Epithelial cell of proximal tubule (primary cell): ENCODE results near the gene TMPRSS3. TPM values are rescaled to one million over a fixed set of nuclear protein-coding genes. Genes with fewer than 3 reads are reported as not detected.

Experiments used
- DNase-seq: peaks from one replicate; pipeline ENCODE4 v3.0.0-alpha.2; 2011; ENCODE audit warnings: low read depth
- H3K4me3 ChIP-seq: 2 replicates; pipeline ENCODE4 v1.5.1; 2011; ENCODE audit warnings: low read depth, mild to moderate bottlenecking, low read length
- total RNA-seq: library from RNA; depleted of rRNA; stranded (reverse); fragments of >200 nt; gene quantifications from 2 replicates; pipeline ENCODE4 v1.2.3, GENCODE V29; 2015
- TF ChIP-seq, protein P1 (sequence below): conservative IDR thresholded peaks from 2 replicates; pipeline ENCODE4 v1.5.1; 2012; ENCODE audit warnings: low read depth, mild to moderate bottlenecking, low read length

Gene TMPRSS3
- total RNA-seq, 1 donor from 2014 or later, result 2.0 TPM

GRCh38 chr21:42357307-42357706 lies 38.5 kb downstream of the TMPRSS3 start:
- DNase-seq, result no peak
- TF ChIP-seq, protein P1, sequence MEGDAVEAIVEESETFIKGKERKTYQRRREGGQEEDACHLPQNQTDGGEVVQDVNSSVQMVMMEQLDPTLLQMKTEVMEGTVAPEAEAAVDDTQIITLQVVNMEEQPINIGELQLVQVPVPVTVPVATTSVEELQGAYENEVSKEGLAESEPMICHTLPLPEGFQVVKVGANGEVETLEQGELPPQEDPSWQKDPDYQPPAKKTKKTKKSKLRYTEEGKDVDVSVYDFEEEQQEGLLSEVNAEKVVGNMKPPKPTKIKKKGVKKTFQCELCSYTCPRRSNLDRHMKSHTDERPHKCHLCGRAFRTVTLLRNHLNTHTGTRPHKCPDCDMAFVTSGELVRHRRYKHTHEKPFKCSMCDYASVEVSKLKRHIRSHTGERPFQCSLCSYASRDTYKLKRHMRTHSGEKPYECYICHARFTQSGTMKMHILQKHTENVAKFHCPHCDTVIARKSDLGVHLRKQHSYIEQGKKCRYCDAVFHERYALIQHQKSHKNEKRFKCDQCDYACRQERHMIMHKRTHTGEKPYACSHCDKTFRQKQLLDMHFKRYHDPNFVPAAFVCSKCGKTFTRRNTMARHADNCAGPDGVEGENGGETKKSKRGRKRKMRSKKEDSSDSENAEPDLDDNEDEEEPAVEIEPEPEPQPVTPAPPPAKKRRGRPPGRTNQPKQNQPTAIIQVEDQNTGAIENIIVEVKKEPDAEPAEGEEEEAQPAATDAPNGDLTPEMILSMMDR, result no peak
- H3K4me3 ChIP-seq, result no peak overlapping the region

GRCh38 chr21:42356650-42357049 lies 39.2 kb downstream of the TMPRSS3 start:
- TF ChIP-seq, protein P1, result no peak
- DNase-seq, result no peak
- no peak overlapping the region for H3K4me3 ChIP-seq

DNA sequence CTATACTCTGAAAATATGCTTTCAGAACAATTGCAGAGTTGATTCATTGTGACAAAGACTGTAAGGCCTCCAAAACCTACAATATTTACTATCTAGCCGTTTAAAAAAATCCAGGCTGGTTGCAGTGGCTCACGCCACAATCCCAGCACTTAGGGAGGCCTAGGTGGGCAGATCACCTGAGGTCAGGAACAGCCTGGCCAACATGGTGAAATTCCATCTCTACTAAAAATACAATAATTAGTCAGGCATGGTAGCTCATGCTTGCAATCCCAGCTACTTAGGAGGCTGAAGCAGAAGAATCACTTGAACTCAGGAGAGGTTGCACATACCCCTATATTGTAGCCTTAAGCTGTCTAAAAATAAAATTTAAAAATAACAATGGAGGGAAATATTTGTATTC lies 39.8 kb downstream of the TMPRSS3 start:
- TF ChIP-seq, protein P1, result no peak
- DNase-seq, result no peak
- H3K4me3 ChIP-seq, result no peak overlapping the region

DNA sequence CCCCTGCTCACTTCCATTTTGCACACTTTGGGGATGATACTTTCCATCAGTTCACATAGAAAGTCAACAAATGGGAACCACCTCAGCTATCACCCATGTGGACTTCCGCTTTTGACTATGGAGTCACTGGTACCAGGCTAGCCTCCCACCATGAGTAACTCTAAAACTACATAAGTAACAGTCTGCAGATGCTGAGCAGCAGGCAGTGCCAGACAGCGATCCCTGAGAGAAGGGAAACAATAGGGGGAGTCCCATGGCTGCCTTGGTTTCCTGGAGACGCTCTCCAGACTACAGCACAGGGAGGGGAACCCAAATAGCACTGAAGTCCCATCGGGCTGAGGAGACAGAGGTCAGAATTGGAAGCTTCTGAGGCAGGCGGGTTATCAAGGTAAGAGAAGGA lies 42.2 kb downstream of the TMPRSS3 start:
- H3K4me3 ChIP-seq, result no peak overlapping the region
- TF ChIP-seq, protein P1, result no peak
- no peak for DNase-seq

DNA sequence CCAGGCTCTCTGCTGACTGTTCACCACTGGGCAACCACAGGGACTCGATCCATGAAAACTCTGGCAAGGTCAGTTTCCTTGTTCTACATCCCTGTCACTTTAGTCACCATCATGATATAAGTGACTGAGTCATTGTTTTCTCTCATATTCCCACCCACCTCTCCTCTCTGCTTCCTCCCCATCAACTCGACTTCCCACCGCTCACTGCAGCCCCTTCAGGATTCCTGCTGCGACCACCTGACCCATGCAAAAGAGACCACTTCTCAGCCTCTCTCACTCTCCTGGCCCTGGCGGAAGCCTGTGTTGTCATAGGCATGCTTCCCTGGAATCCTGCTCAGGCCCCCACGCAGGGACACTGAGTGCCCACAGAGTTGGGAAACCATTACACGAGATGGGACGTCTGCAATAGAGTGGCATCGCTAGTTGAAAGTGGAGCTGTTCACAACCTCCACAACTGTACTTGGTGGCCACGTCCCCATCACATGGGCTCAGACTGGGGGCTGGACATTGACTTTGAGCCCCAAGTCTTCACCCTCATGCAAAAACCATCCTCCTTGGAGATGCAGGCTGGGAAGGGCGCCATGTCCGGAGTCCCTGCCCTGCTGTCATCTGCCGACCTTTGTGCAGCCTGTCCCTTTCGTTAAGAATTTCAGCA lies 43.3 kb downstream of the TMPRSS3 start:
- DNase-seq, result no peak
- H3K4me3 ChIP-seq, result no peak overlapping the region
- TF ChIP-seq, protein P1, result no peak

DNA sequence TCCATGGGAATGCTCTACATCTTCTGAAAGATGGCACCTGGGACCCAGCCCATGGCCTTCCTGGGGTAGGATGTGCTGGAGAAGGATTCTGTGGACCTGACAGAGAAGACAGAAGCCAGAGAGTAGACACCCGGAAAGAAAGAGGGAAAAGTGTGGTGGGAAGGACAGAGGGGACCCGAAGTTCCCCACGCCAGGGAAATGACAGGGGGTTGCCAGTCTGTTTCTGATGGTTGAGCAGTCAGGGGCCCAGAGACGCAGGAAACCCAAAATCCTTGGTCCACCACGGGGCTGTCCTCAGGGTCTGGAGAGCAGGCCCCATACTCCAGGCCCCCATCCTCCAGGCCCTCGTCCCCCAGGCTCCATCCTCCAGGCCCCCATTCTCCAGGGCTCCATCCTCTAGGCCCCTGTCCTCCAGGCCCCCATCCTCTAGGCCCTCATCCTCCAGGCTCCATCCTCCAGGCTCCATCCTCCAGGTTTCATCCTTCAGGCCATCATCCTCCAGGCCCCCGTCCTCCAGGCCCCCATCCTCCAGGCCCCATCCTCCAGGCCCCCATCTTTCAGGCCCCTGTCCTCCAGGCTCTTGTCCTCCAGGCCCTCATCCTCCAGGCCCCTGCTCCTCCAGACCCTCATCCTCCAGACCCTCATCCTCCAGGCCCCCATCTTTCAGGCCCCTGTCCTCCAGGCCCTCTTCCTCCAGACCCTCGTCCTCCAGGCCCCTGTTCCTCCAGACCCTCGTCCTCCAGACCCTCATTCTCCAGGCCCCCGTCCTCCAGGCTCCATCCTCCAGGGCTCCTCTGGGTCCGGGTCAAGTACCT lies 44.0 kb downstream of the TMPRSS3 start:
- H3K4me3 ChIP-seq, result no peak overlapping the region
- no peak for DNase-seq
- TF ChIP-seq, protein P1, result no peak
